Central memory CD4-positive, alpha-beta T cell (primary cell): ENCODE results near the gene C10orf95.

Experiments used
- DNase-seq: peaks from one replicate; pipeline ENCODE4 v3.0.0; 2022

C10orf95 gene

DNA sequence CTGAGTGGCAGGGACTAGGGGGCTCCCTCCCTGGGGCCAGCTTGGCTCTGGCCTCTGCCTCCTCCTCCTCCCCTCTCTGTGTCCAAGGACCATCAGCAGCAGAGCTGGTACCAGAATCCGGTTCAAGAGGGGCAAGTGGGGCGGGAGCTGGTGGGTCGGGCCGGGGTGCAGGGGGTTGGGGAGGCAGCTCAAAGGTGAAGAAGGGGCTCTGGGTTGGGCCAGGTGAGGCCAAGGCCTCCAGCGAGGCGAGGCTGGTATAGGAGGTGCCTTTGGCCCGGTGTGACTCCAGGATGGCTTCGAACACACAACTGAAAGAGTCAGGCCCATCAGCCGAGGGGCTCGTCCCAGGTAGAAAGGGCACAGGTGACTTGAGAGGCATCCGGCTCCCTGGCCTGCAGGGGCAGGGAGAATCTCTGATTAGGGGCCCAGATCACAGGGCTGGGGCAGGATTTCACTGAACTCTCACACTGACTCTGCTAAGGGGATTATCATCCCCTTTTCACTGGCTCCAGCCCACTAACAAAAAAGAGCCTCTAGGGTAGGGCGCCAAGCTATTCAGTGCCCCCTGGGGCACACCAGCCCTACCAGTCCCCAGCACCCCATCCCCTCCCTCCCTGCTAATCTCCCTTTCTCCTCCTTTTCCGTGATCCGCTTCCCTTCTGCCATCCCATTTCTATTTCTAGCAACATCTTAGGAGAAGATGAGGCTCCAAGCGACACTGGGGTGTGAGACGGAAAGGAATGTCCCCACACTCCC, 37.4 kb downstream of the C10orf95 start:
- no peak for DNase-seq

DNA sequence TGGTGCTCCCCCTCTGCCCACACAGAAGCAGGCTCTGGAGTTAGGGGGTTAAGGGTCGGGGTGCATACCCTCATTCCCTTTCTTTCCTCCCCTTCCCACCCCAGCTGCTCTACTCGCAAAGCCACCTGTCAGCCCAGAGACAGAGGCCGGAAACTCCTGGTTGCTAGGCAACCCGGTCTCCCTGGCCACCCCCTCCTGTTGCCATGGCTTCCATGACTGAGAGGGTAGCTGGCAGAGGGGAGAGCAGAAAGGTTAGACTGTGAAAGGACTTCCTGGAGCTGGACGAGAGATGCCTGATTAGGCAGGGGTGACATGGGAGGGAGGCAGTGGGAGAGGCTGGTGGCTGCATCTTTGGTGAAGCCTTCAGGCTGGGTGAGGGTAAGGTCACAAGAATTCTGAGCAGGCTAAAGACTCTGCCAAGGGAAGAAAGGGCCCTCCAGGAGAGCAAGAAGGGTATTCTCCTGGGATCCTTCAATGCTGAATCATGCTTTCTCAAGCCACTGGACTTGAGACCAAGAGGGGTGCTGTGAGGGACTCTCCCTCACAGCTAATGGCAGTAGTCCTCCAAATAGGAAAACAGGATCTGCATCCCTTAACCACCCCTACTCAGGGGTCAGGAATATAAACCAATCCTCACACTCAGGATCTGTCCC, 38.2 kb downstream of the C10orf95 start:
- no peak for DNase-seq

DNA sequence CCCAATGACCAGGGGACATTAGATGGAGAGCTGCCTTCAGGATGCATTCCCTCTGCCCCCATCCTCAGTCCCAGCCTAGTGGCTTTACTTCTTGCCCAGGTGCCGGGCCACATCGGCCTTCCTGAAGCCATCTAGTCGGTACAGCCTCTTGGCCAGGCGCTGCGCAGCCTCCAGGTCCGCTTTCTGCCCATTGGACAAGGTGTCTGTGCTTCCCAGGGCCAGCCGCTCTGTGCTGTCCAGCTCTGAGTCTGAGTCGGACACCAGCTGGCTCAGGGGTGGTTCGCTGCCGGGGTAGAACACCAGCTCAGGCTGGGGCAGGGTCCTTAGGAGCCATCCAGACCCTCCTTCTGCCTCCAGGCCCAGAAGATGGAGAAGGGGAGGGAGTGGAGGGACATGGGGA, 39.0 kb downstream of the C10orf95 start:
- DNase-seq, result no peak

DNA sequence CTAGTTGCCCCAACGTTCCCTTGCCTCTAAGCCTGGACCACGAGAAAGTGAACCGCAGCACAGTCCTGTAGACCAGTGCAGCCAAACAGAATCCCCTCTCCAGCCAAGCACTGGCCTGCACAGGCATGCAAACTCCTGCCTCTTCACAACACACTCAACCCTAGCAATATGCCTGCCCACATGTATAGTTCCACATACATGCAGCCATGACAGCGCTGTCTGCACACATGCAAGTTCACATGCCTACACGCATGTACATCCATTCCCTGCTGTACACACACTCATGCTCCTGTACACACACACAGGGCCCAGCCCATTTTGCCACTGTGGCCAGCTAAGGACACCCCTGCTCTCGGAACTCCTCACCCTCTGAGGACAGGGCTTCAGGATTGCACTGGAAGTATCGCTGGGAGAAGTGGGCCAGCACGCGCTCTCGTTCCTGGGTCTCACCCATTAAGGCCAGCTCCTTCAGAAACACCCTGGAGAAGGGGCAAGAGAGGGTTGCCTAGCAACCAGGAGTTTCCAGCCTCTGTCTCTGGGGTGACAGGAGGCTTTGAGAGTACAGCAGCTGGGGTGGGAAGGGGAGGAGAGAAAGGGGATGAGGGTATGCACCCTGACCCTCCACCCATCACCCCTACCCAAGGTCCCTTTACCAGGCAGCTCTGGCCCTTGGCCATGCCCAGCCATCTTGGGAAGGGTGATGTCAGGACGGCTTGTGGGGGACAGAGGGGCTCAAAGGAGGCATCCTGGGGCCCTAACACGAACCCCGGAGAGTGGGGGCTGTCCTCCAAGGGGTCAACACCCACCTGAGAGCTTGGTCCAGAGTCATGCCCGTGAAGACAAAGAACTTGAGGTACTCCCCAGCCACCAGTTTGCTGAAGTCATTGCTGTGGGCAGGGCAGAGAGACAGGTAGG, 39.7 kb downstream of the C10orf95 start:
- DNase-seq, result no peak

DNA sequence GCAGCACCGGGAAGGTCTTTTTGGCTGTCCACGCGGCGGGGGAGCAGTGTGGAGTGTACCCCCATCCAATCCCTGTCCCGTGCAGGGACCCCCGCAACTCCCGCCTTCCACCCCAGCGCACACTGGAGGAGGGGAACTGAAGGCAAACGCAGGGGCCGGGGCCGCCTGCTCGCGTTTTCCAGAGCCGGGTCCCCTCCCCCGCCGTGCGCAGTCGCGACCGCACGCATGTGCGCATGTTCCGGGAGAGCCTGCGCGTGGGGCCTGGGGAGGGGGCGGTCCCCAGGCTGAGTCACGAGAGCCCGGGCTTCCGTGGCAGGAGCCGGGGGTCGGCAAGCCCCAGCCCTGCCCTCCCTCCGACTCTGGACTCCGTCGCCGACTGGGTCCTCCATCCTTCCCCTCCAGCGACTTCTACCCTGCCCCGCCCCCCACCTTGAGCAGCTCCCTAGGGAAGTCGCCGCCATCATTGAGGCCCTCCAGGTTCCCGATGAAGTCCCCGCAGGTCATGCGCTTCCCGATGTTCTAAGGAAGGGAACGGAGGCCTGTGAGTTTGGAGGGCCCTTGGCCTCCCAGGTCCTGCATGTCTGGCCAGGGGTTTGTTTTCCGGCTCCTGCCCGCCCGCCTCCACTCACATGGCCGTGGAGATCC, 40.8 kb downstream of the C10orf95 start:
- peak; percentile 47 for DNase-seq

DNA sequence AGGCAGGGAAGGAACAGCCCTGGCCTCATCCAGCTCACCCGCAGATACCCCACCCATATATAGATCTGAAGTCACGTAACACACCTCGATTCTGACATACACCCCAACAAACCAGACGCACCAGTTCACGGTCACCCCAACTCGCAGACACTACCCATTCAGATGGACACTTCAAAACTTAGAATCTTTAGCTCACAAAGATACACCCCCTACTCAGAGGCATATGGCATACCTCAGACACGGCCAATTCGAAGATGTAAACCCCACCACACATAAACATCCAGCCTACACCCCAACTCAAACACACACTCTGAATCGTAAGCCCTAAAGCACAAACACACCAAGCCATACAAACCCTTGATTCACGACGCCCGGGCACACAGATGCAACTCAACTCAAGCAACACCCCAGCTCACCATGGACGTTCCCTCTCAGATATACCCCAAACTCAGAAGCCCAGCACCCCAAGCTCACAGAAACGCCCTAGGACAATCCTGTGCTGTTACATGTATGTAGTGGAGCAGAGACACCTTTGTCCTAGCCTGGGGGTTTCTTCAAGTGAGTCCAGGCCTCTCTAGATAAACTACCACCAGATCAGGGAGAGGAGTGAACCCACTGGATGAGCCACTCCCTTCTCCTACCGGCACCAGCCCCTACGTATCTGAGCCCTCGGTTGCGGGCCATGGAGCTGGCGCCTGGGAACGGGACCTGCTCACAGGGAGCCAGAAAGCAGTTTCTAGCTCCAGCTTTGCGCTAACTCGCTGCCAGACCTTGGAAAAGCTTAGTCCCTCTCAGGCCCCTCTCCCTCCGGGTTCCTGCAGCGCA, 41.5 kb downstream of the C10orf95 start:
- DNase-seq, result no peak

DNA sequence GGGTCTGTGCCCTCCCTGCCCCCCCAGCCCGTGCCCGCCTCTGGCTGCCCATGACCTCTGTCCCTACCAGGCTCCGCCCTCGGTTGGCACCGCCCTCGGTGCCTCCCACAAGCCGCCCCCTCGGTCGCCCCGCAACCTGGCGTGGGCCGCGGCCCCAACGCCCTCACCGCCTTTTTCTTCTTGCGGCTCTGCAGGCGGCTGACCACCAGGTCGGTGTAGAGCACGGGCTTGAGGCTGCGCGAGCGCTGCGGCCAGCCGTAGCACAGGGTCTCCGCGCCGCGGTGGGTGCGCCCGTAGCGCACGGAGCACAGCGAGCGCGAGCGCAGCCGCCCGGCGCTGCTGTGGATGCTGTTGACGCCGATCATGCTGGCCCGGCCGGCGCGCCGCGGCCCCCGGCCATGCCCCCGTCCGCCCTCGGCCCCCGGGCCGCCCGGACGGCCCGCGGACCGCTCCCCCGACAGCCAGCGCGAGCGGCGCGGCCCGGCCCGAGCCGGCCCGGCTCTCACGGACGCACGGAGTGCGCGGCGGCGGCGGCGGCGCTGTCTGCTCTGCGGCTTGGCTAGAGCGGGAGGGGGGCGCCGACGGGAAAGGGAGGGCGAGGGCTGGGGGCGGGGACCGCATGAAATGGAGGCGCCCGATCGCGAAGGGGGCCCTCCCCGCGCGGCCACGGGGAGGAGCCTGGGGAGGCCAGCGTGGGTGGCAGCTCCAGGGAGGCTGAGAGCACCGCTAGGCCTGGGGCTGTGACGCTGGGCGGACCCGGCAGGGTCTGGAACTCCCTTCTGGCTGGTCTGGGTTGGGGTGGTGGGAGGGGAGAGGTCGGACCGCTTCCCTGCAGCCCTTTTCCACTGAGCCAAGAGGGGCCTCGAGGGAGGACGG, 42.4 kb downstream of the C10orf95 start:
- DNase-seq, result peak; percentile 61

DNA sequence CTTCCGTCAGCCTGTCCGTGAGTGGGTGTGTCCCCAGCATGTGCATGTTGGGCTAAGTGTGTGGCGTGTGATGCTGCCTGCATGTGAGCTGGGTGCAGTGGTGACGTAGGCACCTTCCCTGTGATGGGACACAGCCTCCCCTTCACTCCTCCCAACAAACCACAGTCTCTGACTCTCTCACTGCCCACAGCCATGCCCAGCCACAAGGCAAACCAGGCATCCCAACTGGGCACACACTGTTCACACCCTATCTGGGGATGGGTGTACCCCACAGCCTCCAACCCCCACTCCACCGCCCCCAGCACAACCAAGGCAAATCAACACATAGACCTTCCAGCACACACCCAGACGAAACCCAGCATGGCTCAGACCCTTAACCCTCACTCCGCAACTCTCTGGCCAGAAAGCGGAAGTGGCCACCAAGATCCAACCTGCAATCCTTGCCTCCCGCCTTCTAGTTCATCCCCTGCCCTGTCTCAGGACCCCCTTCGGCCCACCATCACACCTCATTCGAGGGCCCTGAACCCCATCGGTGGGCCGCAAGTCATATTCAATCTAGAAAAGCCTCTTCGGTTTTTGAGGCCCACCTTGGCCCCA, 43.1 kb downstream of the C10orf95 start:
- DNase-seq, result no peak

DNA sequence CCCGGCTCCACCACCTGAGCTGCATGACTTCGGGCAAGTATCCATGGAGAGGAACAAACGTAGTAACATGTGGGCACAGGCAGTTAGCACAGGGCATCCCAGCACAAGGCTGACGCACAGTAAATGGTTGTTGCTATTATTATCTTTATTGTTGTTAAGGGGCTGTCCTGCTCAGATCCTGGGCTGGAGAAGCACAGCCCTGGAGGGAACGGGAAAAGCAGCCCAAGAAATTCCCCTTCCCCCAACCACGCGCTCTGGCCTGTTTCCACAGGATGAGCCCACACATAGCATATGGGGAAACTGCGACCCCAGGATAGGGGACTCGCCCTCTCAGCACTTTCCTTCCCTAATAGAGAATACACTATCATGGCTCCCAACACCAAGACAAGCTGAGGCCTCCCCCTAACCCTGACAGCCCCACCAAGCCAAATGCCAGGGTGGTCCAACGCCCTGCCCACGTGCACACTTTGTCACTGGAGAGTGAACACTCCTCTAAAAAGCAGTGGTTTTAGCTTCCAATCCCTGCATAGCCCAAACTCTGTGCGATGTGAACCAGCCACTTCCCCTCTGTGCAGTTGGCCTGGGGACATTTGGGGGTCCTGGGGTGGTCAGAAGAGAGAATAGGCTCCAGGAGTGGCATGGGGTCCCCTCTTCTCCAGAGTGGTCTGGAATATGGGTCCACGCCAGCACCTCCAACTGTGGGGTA, 43.8 kb downstream of the C10orf95 start:
- DNase-seq, result no peak

DNA sequence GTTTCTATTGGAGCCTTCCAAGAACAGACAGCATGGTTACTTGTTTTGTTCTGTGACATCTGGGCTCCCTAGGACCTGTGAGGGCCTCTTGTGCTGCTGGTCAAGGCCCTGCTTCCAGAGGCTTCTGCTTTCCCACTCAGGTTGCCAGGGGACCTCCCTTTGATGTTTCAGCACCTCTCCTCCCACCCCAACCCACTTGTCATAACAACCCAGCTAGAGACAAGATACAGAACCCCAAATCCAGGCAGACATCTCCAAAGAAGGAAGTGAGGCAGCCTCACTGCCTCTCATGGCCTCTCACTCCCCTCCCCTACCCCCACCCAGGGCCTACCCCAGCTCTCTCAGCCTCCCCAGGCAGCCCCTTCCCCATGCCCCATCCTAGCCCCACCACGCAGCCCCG, 44.5 kb downstream of the C10orf95 start:
- no peak for DNase-seq

DNA sequence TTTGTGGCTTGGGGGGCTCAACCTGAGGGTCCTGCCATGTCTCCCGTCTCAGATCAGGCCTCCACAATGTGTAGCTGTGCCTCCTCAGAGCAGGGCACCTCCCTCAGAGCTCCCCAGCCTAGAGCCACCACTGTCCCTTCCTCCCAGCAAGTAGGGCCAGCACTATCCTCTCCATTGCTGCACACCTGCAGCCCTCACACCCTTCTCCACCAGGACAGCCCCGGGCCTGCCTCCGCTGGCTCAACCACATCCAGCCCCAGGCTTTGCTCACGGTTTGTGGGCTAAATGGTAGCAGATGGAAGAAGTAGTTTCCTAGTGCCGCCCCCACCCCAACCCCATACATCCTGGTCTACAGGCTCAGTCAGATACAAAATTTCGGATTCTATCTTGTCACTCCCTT, 45.7 kb downstream of the C10orf95 start:
- DNase-seq, result no peak

DNA sequence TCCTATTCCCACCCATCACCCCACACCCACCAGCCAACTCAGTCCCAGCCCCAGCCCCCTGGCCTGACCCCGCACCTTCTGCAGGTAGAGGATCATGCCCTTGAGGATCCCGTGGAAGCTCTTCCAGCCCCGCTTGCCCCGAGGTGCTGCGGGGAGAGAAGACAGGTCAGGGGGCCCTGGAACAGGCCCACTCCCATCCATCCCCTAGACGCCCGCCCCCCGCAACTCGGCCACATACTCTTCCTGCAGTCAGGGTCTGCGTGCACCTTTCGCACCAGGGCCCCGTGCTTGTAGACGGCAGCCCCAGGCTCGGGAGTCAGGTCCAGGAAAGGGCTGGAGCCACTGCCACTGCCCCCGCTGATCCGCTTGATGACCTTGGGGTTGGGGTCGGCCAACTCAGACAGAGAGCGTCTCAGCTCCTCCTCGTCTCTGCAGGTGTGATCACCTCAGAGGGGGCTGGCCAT, 46.2 kb downstream of the C10orf95 start:
- DNase-seq, result no peak

DNA sequence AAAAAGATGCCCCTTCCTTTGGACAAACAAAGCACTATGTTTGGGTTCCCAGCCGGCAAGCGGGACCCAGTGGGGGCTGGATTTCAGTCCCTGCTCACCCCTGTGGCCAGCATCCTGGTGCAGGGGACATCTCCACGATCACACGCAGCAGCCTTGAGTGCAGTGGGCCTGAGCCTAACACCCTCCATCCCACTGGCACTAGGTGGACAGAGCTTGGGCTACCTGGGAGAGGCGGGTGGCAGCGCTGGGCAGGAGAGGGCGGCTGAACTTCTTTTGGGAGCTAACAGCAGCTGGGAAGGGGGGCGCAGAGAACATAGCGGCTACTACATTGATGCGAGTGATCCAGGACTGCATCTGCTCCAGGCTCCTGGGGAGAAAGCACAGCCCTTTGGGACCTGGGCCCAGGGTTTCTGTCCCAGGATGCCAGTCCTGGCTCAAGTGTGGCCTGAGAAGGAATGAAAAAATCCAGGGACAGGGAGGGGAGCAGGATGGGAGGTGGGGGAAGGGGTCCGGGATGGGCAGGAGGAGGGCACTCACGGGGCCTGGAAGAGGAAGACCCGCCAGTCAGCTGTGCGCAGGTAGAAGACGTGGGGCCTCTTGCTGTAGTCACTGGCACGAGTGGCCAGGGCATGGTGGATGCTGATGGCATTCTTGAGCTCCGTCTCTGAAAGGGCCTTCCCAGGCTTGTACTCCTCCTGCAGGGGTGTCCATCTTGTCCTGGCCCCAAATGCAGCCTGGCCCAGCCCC, 46.8 kb downstream of the C10orf95 start:
- DNase-seq, result no peak

DNA sequence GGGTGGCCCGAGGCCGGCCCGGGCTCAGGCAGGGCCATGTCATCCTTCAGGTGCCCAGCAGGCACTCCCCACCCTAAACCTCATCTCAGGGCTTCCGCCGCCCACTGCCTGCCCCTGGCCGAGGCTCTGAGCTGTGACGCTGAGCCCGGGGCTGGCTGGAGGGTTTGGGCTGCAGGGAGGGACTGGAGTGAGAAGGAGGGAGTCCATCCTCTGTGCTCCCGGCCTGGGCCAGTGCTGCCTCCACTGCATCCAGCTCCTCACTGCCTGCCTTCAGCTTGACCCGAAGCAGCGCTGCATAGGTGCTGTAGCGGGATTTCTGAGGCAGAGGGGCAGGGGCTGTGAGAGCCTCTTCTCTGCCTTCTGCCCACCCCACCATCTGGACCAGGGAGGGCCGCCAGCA, 48.2 kb downstream of the C10orf95 start:
- no peak for DNase-seq

DNA sequence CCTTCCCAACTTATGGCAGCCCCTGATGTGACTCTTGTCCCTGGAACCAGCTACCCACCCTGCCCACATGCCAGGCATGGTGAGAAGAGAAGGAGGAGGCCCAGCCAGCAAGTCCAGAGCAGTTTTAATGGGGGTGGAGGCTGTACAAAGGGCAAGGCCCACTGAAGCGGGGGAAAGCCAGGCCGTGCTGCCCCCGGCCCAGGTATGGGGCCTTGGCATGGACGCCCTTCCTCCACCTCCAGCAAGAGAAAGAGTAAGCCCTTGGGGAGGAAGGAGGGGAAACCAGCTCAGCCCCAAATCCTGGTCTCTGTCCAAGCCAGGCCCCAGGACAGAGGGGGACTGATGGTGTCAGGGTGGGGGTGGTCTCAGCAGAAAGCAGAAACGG, 48.8 kb downstream of the C10orf95 start:
- DNase-seq, result no peak

DNA sequence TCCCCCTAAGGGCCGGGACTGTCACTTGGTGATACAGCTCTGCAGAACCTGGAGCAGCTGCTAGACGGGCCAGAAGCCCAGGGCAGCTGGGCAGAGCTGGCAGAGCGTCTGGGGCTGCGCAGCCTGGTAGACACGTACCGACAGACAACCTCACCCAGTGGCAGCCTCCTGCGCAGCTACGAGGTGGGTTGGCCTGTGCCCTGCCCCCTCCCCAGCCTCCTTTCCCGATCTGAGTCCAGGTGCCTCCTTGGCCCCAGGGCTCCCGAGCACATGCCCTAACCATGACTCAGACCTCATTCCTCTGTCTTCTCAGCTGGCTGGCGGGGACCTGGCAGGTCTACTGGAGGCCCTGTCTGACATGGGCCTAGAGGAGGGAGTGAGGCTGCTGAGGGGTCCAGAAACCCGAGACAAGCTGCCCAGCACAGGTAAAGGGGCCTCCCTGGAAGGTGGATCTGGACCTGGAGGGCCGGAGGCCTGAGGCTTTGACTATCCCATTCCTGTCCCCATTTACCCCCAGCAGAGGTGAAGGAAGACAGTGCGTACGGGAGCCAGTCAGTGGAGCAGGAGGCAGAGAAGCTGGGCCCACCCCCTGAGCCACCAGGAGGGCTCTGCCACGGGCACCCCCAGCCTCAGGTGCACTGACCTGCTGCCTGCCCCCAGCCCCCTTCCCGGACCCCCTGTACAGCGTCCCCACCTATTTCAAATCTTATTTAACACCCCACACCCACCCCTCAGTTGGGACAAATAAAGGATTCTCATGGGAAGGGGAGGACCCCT, 49.4 kb downstream of the C10orf95 start:
- no peak for DNase-seq

DNA sequence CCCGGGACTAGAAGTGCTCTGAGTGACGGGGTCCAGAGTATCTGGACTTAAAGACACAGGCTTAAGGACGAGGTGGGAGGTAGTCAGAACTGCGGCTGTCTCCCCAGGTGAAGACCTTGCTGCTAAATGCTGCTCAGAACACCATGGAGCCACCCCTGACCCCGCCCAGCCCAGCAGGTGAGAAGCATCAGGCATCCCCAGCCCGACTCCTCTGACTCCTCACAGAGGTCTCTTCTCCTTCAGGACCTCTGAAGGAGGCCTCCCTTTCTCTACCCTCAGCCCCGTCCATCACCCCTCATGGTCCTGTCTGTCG, 50.0 kb downstream of the C10orf95 start:
- DNase-seq, result no peak

DNA sequence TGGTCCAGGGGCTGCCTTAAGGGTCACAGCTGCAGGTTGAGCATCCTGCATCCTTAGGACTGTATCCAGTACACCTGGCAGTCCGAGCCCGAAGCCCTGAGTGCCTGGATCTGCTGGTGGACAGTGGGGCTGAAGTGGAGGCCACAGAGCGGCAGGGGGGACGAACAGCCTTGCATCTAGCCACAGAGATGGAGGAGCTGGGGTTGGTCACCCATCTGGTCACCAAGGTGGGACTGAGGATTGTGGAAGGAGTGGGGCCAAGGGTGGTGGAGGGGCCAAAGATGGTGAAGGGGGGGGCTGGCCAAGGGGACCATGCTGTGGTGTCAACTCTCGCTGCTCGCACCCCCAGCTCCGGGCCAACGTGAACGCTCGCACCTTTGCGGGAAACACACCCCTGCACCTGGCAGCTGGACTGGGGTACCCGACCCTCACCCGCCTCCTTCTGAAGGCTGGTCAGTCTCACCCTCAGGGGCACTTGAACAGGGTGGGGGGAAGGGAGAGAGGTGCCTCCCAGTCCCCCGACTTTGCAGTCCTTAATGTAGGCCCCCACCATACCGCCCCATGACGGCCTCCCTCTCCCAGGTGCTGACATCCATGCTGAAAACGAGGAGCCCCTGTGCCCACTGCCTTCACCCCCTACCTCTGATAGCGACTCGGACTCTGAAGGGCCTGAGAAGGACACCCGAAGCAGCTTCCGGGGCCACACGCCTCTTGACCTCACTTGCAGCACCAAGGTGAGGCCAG, 50.6 kb downstream of the C10orf95 start:
- DNase-seq, result no peak
